GM18870 (cell line): ENCODE results near the gene PDILT.
"Not testable (repeated sequence)": the region's sequence is repeated elsewhere in the genome, so short reads cannot be mapped to it uniquely, and the experiment has no call there.

Experiments used
- ATAC-seq: cut with Tn5 transposase; IDR thresholded peaks from one replicate; pipeline ENCODE4 v1.9.1; 2021; ENCODE audit warnings: moderate library complexity; ENCODE audit not compliant: unreplicated experiment

PDILT gene

GRCh38 chr16:20404637-20405036 is at the start of gene PDILT:
Gene PDILT, minus strand, starts transcription at chr16:20404737. Its CDS starts 5,437 bp downstream, at chr16:20399300.
- no peak for ATAC-seq

- not testable (repeated sequence) for ATAC-seq
Observed at GRCh38 chr16:20453633-20454032, 49.1 kb upstream of the PDILT start.

- not testable (repeated sequence) for ATAC-seq
Observed at GRCh38 chr16:20451364-20451763, 46.8 kb upstream of the PDILT start, which contains the start of gene ACSM2A. Gene ACSM2A, plus strand, starts transcription at chr16:20451521. Its CDS starts 8,594 bp downstream, at chr16:20460115.

GRCh38 chr16:20446652-20447393 is 42.3 kb upstream of the PDILT start:
- not testable (repeated sequence) for ATAC-seq

- ATAC-seq: not testable (repeated sequence)
Observed at GRCh38 chr16:20441859-20442258, 37.3 kb upstream of the PDILT start.

- ATAC-seq: no peak
Observed at GRCh38 chr16:20441191-20441590, 36.7 kb upstream of the PDILT start.

GRCh38 chr16:20440731-20441130 is 36.2 kb upstream of the PDILT start:
- ATAC-seq: not testable (repeated sequence)

GRCh38 chr16:20439820-20440231 is 35.3 kb upstream of the PDILT start:
- ATAC-seq: not testable (repeated sequence)

- ATAC-seq: not testable (repeated sequence)
Observed at GRCh38 chr16:20438950-20439349, 34.4 kb upstream of the PDILT start.

- no peak for ATAC-seq
Observed at GRCh38 chr16:20430948-20431347, 26.4 kb upstream of the PDILT start.

- ATAC-seq: not testable (repeated sequence)
Observed at GRCh38 chr16:20430480-20430879, 25.9 kb upstream of the PDILT start.

GRCh38 chr16:20429499-20429898 is 25.0 kb upstream of the PDILT start:
- not testable (repeated sequence) for ATAC-seq

- ATAC-seq: not testable (repeated sequence)
Observed at GRCh38 chr16:20427401-20427797, 22.9 kb upstream of the PDILT start.

- no peak for ATAC-seq
Observed at GRCh38 chr16:20424129-20424866, 19.8 kb upstream of the PDILT start.

GRCh38 chr16:20423772-20424128 is 19.2 kb upstream of the PDILT start:
- not testable (repeated sequence) for ATAC-seq

- not testable (repeated sequence) for ATAC-seq
Observed at GRCh38 chr16:20421748-20422147, 17.2 kb upstream of the PDILT start.

GRCh38 chr16:20419093-20419492 is 14.6 kb upstream of the PDILT start:
- not testable (repeated sequence) for ATAC-seq

- no peak for ATAC-seq
Observed at GRCh38 chr16:20415541-20415940, 11.0 kb upstream of the PDILT start.

- no peak for ATAC-seq
Observed at GRCh38 chr16:20411055-20411454, 6.5 kb upstream of the PDILT start.

- ATAC-seq: no peak
Observed at GRCh38 chr16:20410121-20410723, 5.7 kb upstream of the PDILT start.

- no peak for ATAC-seq
Observed at GRCh38 chr16:20409398-20410120, 5.0 kb upstream of the PDILT start, which contains the start of gene ACSM5. Gene ACSM5, plus strand, starts transcription at chr16:20409534. Its CDS starts 1,951 bp downstream, at chr16:20411485.
